ENCODE measurements around the gene RFC2.
"Not testable (repeated sequence)": the region's sequence is repeated elsewhere in the genome, so short reads cannot be mapped to it uniquely, and the experiment has no call there.

The RFC2 gene

GRCh38 chr7:74283858-74284447 is 29.8 kb upstream of the RFC2 start:
- peak in 18 of 51 donors; percentile 7 to 64 (median 30) for DNase-seq

- DNase-seq = peak in 5 of 51 donors; percentile 24 to 46 (median 36)
These were observed 28.7 kb upstream of the RFC2 start for GRCh38 chr7:74282748-74283459.

- DNase-seq = no peak
These were observed 26.8 kb upstream of the RFC2 start for GRCh38 chr7:74280985-74281384.

- no peak for DNase-seq
These were observed 23.4 kb upstream of the RFC2 start for GRCh38 chr7:74277636-74278035.

- peak in 1 of 51 donors; percentile 8 for DNase-seq
These were observed 21.2 kb upstream of the RFC2 start for GRCh38 chr7:74275401-74275881.

- DNase-seq = peak in 37 of 51 donors; percentile 9 to 55 (median 29)
These were observed 18.3 kb upstream of the RFC2 start for GRCh38 chr7:74272305-74273038.

GRCh38 chr7:74271742-74272141 is 17.5 kb upstream of the RFC2 start:
- no peak for DNase-seq

- peak in 30 of 51 donors; percentile 10 to 74 (median 44) for DNase-seq
These were observed 15.6 kb upstream of the RFC2 start for GRCh38 chr7:74269757-74270277.

- DNase-seq = no peak
These were observed 13.8 kb upstream of the RFC2 start for GRCh38 chr7:74267756-74268565.

- no peak for DNase-seq
These were observed 12.2 kb upstream of the RFC2 start for GRCh38 chr7:74266191-74266963.

GRCh38 chr7:74263399-74264120 is 9.4 kb upstream of the RFC2 start:
- no peak for DNase-seq

- no peak for DNase-seq
These were observed 8.6 kb upstream of the RFC2 start for GRCh38 chr7:74262639-74263398.

GRCh38 chr7:74258639-74259038 is 4.4 kb upstream of the RFC2 start:
- no peak for DNase-seq

GRCh38 chr7:74256491-74257408 is 2.6 kb upstream of the RFC2 start:
- no peak for DNase-seq

GRCh38 chr7:74255461-74255860 is 1.3 kb upstream of the RFC2 start:
- DNase-seq = not testable (repeated sequence)

GRCh38 chr7:74254858-74255379 is 720 bp upstream of the RFC2 start:
- DNase-seq = no peak

GRCh38 chr7:74253835-74254128 is 417 bp downstream of the RFC2 start:
- DNase-seq = no peak

GRCh38 chr7:74253331-74253730 is 868 bp downstream of the RFC2 start:
- no peak for DNase-seq
